ENCODE results near the gene CCDC9B. TPM values are rescaled to one million over a fixed set of nuclear protein-coding genes. Genes with fewer than 3 reads are reported as not detected.

Gene CCDC9B
- total and polyA plus RNA-seq, 2 of the 4 experiments (the other 2 are of a cell fraction): 19.7 to 30.9 TPM

DNA sequence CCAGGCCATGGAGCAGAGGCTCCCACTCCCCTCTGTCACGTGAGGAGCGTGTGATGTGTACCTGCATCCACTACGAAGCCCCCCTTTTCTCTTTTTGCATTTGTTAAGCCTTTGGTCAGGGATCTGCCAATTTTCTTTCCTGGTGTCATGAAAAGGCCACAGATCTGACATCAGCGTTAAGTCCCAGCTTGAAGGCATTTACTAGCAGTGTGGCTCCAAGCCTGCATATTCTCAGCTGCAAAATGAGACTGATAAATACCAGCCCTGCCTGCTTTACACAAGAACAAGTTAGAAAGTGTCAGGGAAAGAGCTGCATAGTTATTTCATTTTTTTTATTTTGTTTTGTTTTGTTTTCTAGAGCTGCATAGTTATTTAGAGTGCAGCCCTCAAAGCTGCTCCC lies 55.6 kb downstream of the CCDC9B start:
- in situ Hi-C loops (cut with MboI; ENCODE audit: low sequenced_read_pairs) (no loop called here), dilution Hi-C loops (cut with HindIII; ENCODE audit: low sequenced_read_pairs, unreplicated experiment) (no loop called here), intact Hi-C loops (cut with micrococcal nuclease) (no loop called here)
- Histone ChIP-seq H2BK15ac (ENCODE audit: low read depth, low read length) (no peak overlapping the region), H4K20me1 (ENCODE audit: insufficient read depth, low read length) (no peaks in the 10 kb centered on the region), H2BK120ac (ENCODE audit: low read depth, low read length) (no peak overlapping the region), H3K4me1 (ENCODE audit: control insufficient read depth, insufficient read depth, low read length) (peaks cover 9% of the 10 kb centered on the region), H3K27ac (ENCODE audit: insufficient read depth, low read length) (no peak overlapping the region), H3K4me3 (ENCODE audit: insufficient read depth, low read depth, low read length) (no peak overlapping the region), H3K36me3 (ENCODE audit: control insufficient read depth, insufficient read depth, low read length) (no peaks in the 10 kb centered on the region), H4K8ac (ENCODE audit: low read depth in 2 of 2, low read length in 2 of 2) (no peak overlapping the region), H3K9ac (ENCODE audit: low read depth, low read length) (no peak overlapping the region), H3K9me1 (ENCODE audit: insufficient read depth, low read length) (no peaks in the 10 kb centered on the region), H3K79me1 (ENCODE audit: low read depth in 1 of 2, low read length in 2 of 2) (no peaks in the 10 kb centered on the region), H3K4me2 (ENCODE audit: low read depth, low read length) (no peak overlapping the region), H3K56ac (ENCODE audit: extremely low read depth, insufficient read depth, low read length) (no peak overlapping the region), H3K9me3 (ENCODE audit: control insufficient read depth, insufficient read depth, low read length) (no peaks in the 10 kb centered on the region), H2BK5ac (ENCODE audit: low read depth, low read length, poor library complexity, severe bottlenecking) (no peak overlapping the region), H3K23ac (ENCODE audit: low read depth, low read length) (no peak overlapping the region), H4K5ac (ENCODE audit: low read depth, low read length) (no peak overlapping the region), H3K14ac (replicated peaks; ENCODE audit: low read depth, low read length) (no peak overlapping the region), H2AK5ac (ENCODE audit: low read depth, low read length) (no peak overlapping the region), H3K18ac (ENCODE audit: low read depth, low read length) (no peak overlapping the region), H2BK20ac (ENCODE audit: low read depth, low read length) (no peak overlapping the region), H2AK9ac (replicated peaks; ENCODE audit: low read depth, low read length, poor library complexity) (no peak overlapping the region), H3K4ac (ENCODE audit: low read depth, low read length) (no peak overlapping the region), H3K27me3 (ENCODE audit: control insufficient read depth, insufficient read depth, low read length) (peaks cover 66% of the 10 kb centered on the region), H2AFZ (replicated peaks; ENCODE audit: low read length, poor library complexity) (no peak overlapping the region), H4K91ac (ENCODE audit: insufficient read depth, low read depth, low read length) (no peak overlapping the region)
- POLR2A ChIA-PET (ENCODE audit: unreplicated experiment): no interaction called here
- 71% methylated on average over 3 of the region's 4 CpGs; no CpG with 5 or more reads in 1 of the 2 experiments for WGBS, 2 experiments (ENCODE audit: extremely low coverage in 2 of 2, insufficient read length in 1 of 2)
- BruUV-seq (replicated peaks): no TSS peak
- TF ChIP-seq BHLHE40 (IDR thresholded peaks at IDR 0.05; ENCODE audit: low read depth, low read length): no peak
- TF ChIP-seq MXI1 (IDR thresholded peaks at IDR 0.05; ENCODE audit: borderline replicate concordance, low read depth, low read length): no peak
- TF ChIP-seq RCOR1 (IDR thresholded peaks at IDR 0.05; ENCODE audit: insufficient replicate concordance, low read length): no peak
- TF ChIP-seq SMC3 (IDR thresholded peaks at IDR 0.05; ENCODE audit: low read depth, low read length): no peak
- TF ChIP-seq RAD21 (IDR thresholded peaks at IDR 0.05; ENCODE audit: low read length): no peak
- TF ChIP-seq POLR2A (IDR thresholded peaks at IDR 0.05; ENCODE audit: low read depth, low read length): no peak
- TF ChIP-seq, protein P1, sequence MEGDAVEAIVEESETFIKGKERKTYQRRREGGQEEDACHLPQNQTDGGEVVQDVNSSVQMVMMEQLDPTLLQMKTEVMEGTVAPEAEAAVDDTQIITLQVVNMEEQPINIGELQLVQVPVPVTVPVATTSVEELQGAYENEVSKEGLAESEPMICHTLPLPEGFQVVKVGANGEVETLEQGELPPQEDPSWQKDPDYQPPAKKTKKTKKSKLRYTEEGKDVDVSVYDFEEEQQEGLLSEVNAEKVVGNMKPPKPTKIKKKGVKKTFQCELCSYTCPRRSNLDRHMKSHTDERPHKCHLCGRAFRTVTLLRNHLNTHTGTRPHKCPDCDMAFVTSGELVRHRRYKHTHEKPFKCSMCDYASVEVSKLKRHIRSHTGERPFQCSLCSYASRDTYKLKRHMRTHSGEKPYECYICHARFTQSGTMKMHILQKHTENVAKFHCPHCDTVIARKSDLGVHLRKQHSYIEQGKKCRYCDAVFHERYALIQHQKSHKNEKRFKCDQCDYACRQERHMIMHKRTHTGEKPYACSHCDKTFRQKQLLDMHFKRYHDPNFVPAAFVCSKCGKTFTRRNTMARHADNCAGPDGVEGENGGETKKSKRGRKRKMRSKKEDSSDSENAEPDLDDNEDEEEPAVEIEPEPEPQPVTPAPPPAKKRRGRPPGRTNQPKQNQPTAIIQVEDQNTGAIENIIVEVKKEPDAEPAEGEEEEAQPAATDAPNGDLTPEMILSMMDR (conservative IDR thresholded peaks at IDR 0.05; ENCODE audit: low read depth, low read length): no peak
- no peak for TF ChIP-seq RFX5 (IDR thresholded peaks at IDR 0.05; ENCODE audit: low read depth, low read length)
- TF ChIP-seq, protein P2, sequence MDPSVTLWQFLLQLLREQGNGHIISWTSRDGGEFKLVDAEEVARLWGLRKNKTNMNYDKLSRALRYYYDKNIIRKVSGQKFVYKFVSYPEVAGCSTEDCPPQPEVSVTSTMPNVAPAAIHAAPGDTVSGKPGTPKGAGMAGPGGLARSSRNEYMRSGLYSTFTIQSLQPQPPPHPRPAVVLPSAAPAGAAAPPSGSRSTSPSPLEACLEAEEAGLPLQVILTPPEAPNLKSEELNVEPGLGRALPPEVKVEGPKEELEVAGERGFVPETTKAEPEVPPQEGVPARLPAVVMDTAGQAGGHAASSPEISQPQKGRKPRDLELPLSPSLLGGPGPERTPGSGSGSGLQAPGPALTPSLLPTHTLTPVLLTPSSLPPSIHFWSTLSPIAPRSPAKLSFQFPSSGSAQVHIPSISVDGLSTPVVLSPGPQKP (IDR thresholded peaks at IDR 0.05; ENCODE audit: borderline replicate concordance, low read depth, low read length): no peak
- TF ChIP-seq CEBPB (IDR thresholded peaks at IDR 0.05; ENCODE audit: low read depth, low read length): no peak
- no peak for TF ChIP-seq FOS (IDR thresholded peaks at IDR 0.05; ENCODE audit: low read depth, low read length)
- TF ChIP-seq MAFK (IDR thresholded peaks at IDR 0.05; ENCODE audit: low read depth, low read length): no peak
- TF ChIP-seq, protein P3, sequence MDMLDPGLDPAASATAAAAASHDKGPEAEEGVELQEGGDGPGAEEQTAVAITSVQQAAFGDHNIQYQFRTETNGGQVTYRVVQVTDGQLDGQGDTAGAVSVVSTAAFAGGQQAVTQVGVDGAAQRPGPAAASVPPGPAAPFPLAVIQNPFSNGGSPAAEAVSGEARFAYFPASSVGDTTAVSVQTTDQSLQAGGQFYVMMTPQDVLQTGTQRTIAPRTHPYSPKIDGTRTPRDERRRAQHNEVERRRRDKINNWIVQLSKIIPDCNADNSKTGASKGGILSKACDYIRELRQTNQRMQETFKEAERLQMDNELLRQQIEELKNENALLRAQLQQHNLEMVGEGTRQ (IDR thresholded peaks at IDR 0.05; ENCODE audit: low read depth, low read length): no peak
- no peak for TF ChIP-seq MAZ (IDR thresholded peaks at IDR 0.05; ENCODE audit: borderline replicate concordance, low read depth, low read length)
- DNase-seq: no peak
- CTCF ChIA-PET: no interaction called here
- peak; percentile 16 for ATAC-seq (ENCODE audit: low read depth)

Data from IMR-90 (cell line).